Endothelial cell of umbilical vein (primary cell): ENCODE results near the gene EGR1. TPM values are rescaled to one million over a fixed set of nuclear protein-coding genes. Genes with fewer than 3 reads are reported as not detected.
A peak's percentile ranks its signal among the peaks of the same experiment; 100 is the strongest.

Source experiments
- BruUV-seq: library from RNA; stranded (reverse); fragments of 400-500 nt; replicated peaks from 2 replicates; lab custom pipeline; 2021; lab: Mats Ljungman, UMichigan
- CTCF ChIA-PET: fragments of 300-600, 350-600 bp; sonication (Branson Sonifier 250); formaldehyde crosslinking; loops from one replicate; lab custom pipeline; 2021; ENCODE audit warnings: antibody characterized with exemption, inconsistent platforms; lab: Charles Lee
- POLR2A ChIA-PET: fragments of 300-600, 350-600 bp; sonication (Branson Sonifier 250); formaldehyde crosslinking; loops from one replicate; lab custom pipeline; 2021; ENCODE audit warnings: antibody characterized with exemption, inconsistent platforms; lab: Charles Lee
- DNase-seq: peaks from one replicate; pipeline ENCODE4 v3.0.0-alpha.2; 2011; ENCODE audit warnings: low read depth, low spot score
- FAIRE-seq: peaks from 2 replicates; lab custom pipeline; 2011; peaks lifted over from hg19 to GRCh38; lab: Jason Lieb, UNC
- H2AFZ ChIP-seq: 2 replicates; pipeline ENCODE4 v1.6.0; 2012; ENCODE audit warnings: low read depth, low read length, control low read depth, inconsistent platforms
- H3K27ac ChIP-seq: 2 replicates; pipeline ENCODE4 v1.5.1; 2011; ENCODE audit warnings: low read depth, mild to moderate bottlenecking, control low read depth, low read length, moderate library complexity; ENCODE audit not compliant: insufficient read depth
- H3K27me3 ChIP-seq, 2 experiments: 2 replicates each; pipeline versions ENCODE4 v1.6.0 to v1.6.1; 2011; ENCODE audit warnings: low read length in 2 of 2, mixed read lengths in 1 of 2; ENCODE audit not compliant: control insufficient read depth in 2 of 2, insufficient read depth in 2 of 2
- H3K36me3 ChIP-seq, 2 experiments: 2 replicates in 1 of 2; 3 replicates in 1 of 2; pipeline ENCODE4 v1.5.1; 2011; ENCODE audit warnings: low read length in 2 of 2, mild to moderate bottlenecking in 1 of 2, moderate library complexity in 1 of 2; ENCODE audit not compliant: control insufficient read depth in 2 of 2, insufficient read depth in 2 of 2; ENCODE audit errors: extremely low read depth in 1 of 2
- H3K4me1 ChIP-seq: 3 replicates; pipeline ENCODE4 v1.5.1; 2011; ENCODE audit warnings: mild to moderate bottlenecking, low read length; ENCODE audit not compliant: control insufficient read depth, insufficient read depth; ENCODE audit errors: extremely low read depth
- H3K4me2 ChIP-seq: 2 replicates; pipeline ENCODE4 v1.6.1; 2011; ENCODE audit warnings: low read length, control low read depth, mixed read lengths; ENCODE audit not compliant: insufficient read depth
- H3K4me3 ChIP-seq, 3 experiments: fragments of 200-600 bp in 1 of 3; sonication (generic), shearing (Covaris generic) in 1 of 3; replicated peaks in 1 of 3; 2 replicates each; pipeline ENCODE4 v1.5.1; 2011 to 2016; ENCODE audit warnings: control low read depth in 3 of 3, low read length in 3 of 3, mild to moderate bottlenecking in 2 of 3, inconsistent platforms in 1 of 3, low read depth in 1 of 3, moderate library complexity in 1 of 3; ENCODE audit not compliant: insufficient read depth in 1 of 3
- H3K79me2 ChIP-seq: 2 replicates; pipeline ENCODE4 v1.6.0; 2012; ENCODE audit warnings: low read length, inconsistent platforms; ENCODE audit not compliant: control insufficient read depth, insufficient read depth
- H3K9ac ChIP-seq: replicated peaks from 2 replicates; pipeline ENCODE3; 2011; ENCODE audit warnings: low read length, control low read depth; ENCODE audit not compliant: insufficient read depth; ENCODE audit errors: extremely low read depth
- H3K9me1 ChIP-seq: replicated peaks from 3 replicates; pipeline ENCODE4 v1.6.0; 2011; ENCODE audit warnings: mild to moderate bottlenecking, low read length; ENCODE audit not compliant: control insufficient read depth, insufficient read depth; ENCODE audit errors: extremely low read depth
- H3K9me3 ChIP-seq: replicated peaks from 2 replicates; pipeline ENCODE4 v1.5.1; 2012; ENCODE audit warnings: low read length, inconsistent platforms; ENCODE audit not compliant: control insufficient read depth, insufficient read depth
- H4K20me1 ChIP-seq: replicated peaks from 2 replicates; pipeline ENCODE3; 2011; ENCODE audit warnings: mild to moderate bottlenecking, low read length; ENCODE audit not compliant: control insufficient read depth, insufficient read depth; ENCODE audit errors: extremely low read depth
- EZH2 ChIP-seq: IDR thresholded peaks from 2 replicates; pipeline ENCODE4 v1.6.1; 2012; ENCODE audit warnings: borderline replicate concordance, low read depth, mild to moderate bottlenecking, moderate library complexity, low read length, inconsistent platforms; ENCODE audit not compliant: severe bottlenecking
- FOS ChIP-seq: IDR thresholded peaks from 2 replicates; pipeline ENCODE4 v1.6.1; 2011; ENCODE audit warnings: mild to moderate bottlenecking, low read length, moderate library complexity, borderline replicate concordance; ENCODE audit not compliant: insufficient read depth
- GATA2 ChIP-seq: IDR thresholded peaks from 2 replicates; pipeline ENCODE4 v1.7.0; 2011; ENCODE audit warnings: low read depth, mild to moderate bottlenecking, moderate library complexity, mixed read lengths, low read length; ENCODE audit not compliant: insufficient read length, insufficient read depth
- JUN ChIP-seq: IDR thresholded peaks from 2 replicates; pipeline ENCODE4 v1.6.1; 2011; ENCODE audit warnings: borderline replicate concordance, low read depth; ENCODE audit not compliant: insufficient read length, insufficient read depth
- MYC ChIP-seq: IDR thresholded peaks from one replicate; pipeline ENCODE4 v1.6.1; 2011; ENCODE audit warnings: mild to moderate bottlenecking, low read depth, low read length
- POLR2A ChIP-seq: IDR thresholded peaks from 2 replicates; pipeline ENCODE4 v1.6.1; 2012; ENCODE audit warnings: low read depth, mild to moderate bottlenecking, control low read depth, low read length
- POLR2AphosphoS5 ChIP-seq: IDR thresholded peaks from 2 replicates; pipeline ENCODE4 v1.6.1; 2012; ENCODE audit warnings: low read depth, mild to moderate bottlenecking, control low read depth, low read length, moderate library complexity; ENCODE audit not compliant: insufficient read depth
- dilution Hi-C: fragments of 300-500 bp; cut with MboI; formaldehyde crosslinking; loops from one replicate; pipeline ENCODE4 v1.15.0; 2019; ENCODE audit warnings: low sequenced_read_pairs; ENCODE audit not compliant: extremely low pct_ligation_motif_present
- intact Hi-C: fragments of 100-400 bp; cut with micrococcal nuclease; formaldehyde crosslinking; loops from one replicate; pipeline ENCODE4 v1.10.0; 2022
- polyA plus RNA-seq, 4 experiments: library from polyadenylated mRNA; depleted of rRNA in 3 of 4; stranded (reverse) in 3 of 4; unstranded in 1 of 4; fragments of >200 nt; gene quantifications; 2 replicates each; pipeline versions ENCODE4 v1.2.1 to v1.2.3, GENCODE V29; 2011 to 2012; ENCODE audit warnings: missing spikeins in 1 of 4
- total RNA-seq: library from RNA; stranded (reverse); gene quantifications from 2 replicates; pipeline ENCODE4 v1.2.3, GENCODE V29; 2021

The EGR1 gene
- total and polyA plus RNA-seq, 2 donors (not counting 3 experiments of a cell fraction or from before 2014, with no cell fraction given): 5.5 to 6.5 TPM

DNA sequence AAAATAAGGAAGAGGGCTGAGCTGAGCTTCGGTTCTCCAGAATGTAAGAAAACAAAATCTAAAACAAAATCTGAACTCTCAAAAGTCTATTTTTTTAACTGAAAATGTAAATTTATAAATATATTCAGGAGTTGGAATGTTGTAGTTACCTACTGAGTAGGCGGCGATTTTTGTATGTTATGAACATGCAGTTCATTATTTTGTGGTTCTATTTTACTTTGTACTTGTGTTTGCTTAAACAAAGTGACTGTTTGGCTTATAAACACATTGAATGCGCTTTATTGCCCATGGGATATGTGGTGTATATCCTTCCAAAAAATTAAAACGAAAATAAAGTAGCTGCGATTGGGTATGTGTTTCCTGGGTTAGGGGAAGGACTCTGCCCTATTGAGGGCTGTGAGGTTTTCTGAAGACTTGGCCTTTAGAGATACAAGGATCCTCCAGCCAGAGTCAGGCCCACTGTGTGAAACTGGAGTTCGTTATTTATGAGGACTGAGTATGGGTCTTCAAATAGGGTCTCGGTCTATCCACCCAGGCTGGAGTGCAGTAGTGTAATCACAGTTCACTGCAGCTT lies 3.8 kb downstream of the EGR1 start:
- DNase-seq: peak; percentile 3
- H3K27ac ChIP-seq: no peak overlapping the region
- no peak for FAIRE-seq
- no peak overlapping the region for H2AFZ ChIP-seq
- no peaks in the 10 kb centered on the region for H3K27me3 ChIP-seq
- no peaks in the 10 kb centered on the region for H3K9me1 ChIP-seq
- intact Hi-C loops (no loop called here), dilution Hi-C loops (no loop called here)
- POLR2A ChIA-PET: interaction anchor here (0.7 kb wide), 1 partner anchor 21 kb away, joined by 3 read pairs; no protein-coding TSS in a partner anchor
- no peak overlapping the region for H3K4me2 ChIP-seq
- peaks cover 10% of the 10 kb centered on the region for H3K4me1 ChIP-seq
- H3K9me3 ChIP-seq: no peaks in the 10 kb centered on the region
- no peak overlapping the region for H3K9ac ChIP-seq
- peaks cover 0 to 3% of the 10 kb centered on the region in 2 experiments for H3K36me3 ChIP-seq
- peaks cover 5% of the 10 kb centered on the region for H3K79me2 ChIP-seq
- H3K4me3 ChIP-seq: no peak overlapping the region
- H4K20me1 ChIP-seq: no peaks in the 10 kb centered on the region
- CTCF ChIA-PET: interaction anchor here (0.9 to 1.5 kb wide), 2 partner anchors 27 to 35 kb away, joined by 4 read pairs; no protein-coding TSS in a partner anchor
- BruUV-seq: no TSS peak
- TF ChIP-seq FOS (no peak), GATA2 (no peak), POLR2A (no peak), EZH2 (no peak), POLR2AphosphoS5 (no peak), MYC (no peak), JUN (no peak)
